B cell (primary cell): ENCODE measurements around the gene GALNT6. TPM values are rescaled to one million over a fixed set of nuclear protein-coding genes. Genes with fewer than 3 reads are reported as not detected.
A peak's percentile ranks its signal among the peaks of the same experiment; 100 is the strongest.

Experiments used
- ATAC-seq: fragments of 200-7000 bp; cut with Tn5 transposase; one replicate; pipeline ENCODE4 v1.10.0; 2021; ENCODE audit warnings: low read depth, mild to moderate bottlenecking, moderate number of reproducible peaks, moderate library complexity
- CTCF ChIA-PET: fragments of 350-600 bp; sonication (Branson Sonifier 250); formaldehyde crosslinking; loops from one replicate; lab custom pipeline; 2021; ENCODE audit warnings: antibody characterized with exemption, inconsistent platforms; lab: Charles Lee
- POLR2A ChIA-PET: fragments of 350-600 bp; sonication (Branson Sonifier 250); formaldehyde crosslinking; loops from one replicate; lab custom pipeline; 2021; ENCODE audit warnings: antibody characterized with exemption; lab: Charles Lee
- DNase-seq: peaks from one replicate; pipeline ENCODE4 v3.0.0; 2013
- H2AFZ ChIP-seq: 2 replicates; pipeline ENCODE4 v1.6.1; 2012; ENCODE audit warnings: mild to moderate bottlenecking, low read depth, low read length; ENCODE audit not compliant: insufficient read depth, poor library complexity, severe bottlenecking
- H3K27ac ChIP-seq, 2 donors: 1 replicate in 1 of 2; 2 replicates in 1 of 2; pipeline ENCODE4 v1.5.1; 2012 to 2013; ENCODE audit warnings: low read length in 2 of 2, mild to moderate bottlenecking in 2 of 2, moderate library complexity in 1 of 2
- H3K27me3 ChIP-seq, 4 experiments: fragments of 200-600 bp in 1 of 4; sonication (generic) in 1 of 4; replicated peaks in 1 of 4; 1 replicate in 2 of 4; 2 replicates in 2 of 4; pipeline versions ENCODE4 v1.6.1 to v1.7.0; 2013 to 2016; ENCODE audit warnings: low read length in 3 of 4, mild to moderate bottlenecking in 2 of 4, mixed read lengths in 1 of 4, moderate library complexity in 1 of 4; ENCODE audit not compliant: insufficient read depth in 4 of 4, control insufficient read depth in 3 of 4; ENCODE audit errors: control extremely low read depth in 1 of 4
- H3K36me3 ChIP-seq, 2 experiments: replicated peaks in 1 of 2; 1 replicate in 1 of 2; 2 replicates in 1 of 2; pipeline versions ENCODE4 v1.6.1 to v1.7.1; 2013; ENCODE audit warnings: low read length in 1 of 2; ENCODE audit not compliant: insufficient read depth in 2 of 2, control insufficient read depth in 1 of 2; ENCODE audit errors: control extremely low read depth in 1 of 2, extremely low read depth in 1 of 2
- H3K4me1 ChIP-seq, 2 donors: fragments of 200-600 bp in 1 of 2; sonication (generic) in 1 of 2; 1 replicate in 1 of 2; 2 replicates in 1 of 2; pipeline versions ENCODE4 v1.5.1 to v1.6.1; 2013 to 2017; ENCODE audit warnings: low read length in 2 of 2; ENCODE audit not compliant: control insufficient read depth in 2 of 2, insufficient read depth in 2 of 2
- H3K4me2 ChIP-seq: replicated peaks from 2 replicates; pipeline ENCODE3; 2012; ENCODE audit warnings: mild to moderate bottlenecking, low read depth, low read length; ENCODE audit not compliant: poor library complexity, severe bottlenecking
- H3K4me3 ChIP-seq, 5 experiments: fragments of 200-600 bp in 1 of 5; sonication (generic) in 1 of 5; 1 replicate in 3 of 5; 2 replicates in 2 of 5; pipeline versions ENCODE4 v1.5.1 to v1.7.0; 2011 to 2016; ENCODE audit warnings: low read length in 4 of 5, mild to moderate bottlenecking in 4 of 5, low read depth in 2 of 5, control low read depth in 1 of 5, moderate library complexity in 1 of 5; ENCODE audit not compliant: insufficient read depth in 1 of 5; ENCODE audit errors: control extremely low read depth in 1 of 5, extremely low read depth in 1 of 5
- H3K79me2 ChIP-seq: fragments of 200-600 bp; sonication (generic); one replicate; pipeline ENCODE4 v1.6.0; 2016; ENCODE audit warnings: low read length; ENCODE audit not compliant: control insufficient read depth, insufficient read depth
- H3K9ac ChIP-seq: fragments of 200-600 bp; sonication (generic); 2 replicates; pipeline ENCODE4 v1.6.1; 2017; ENCODE audit warnings: mild to moderate bottlenecking, low read length, moderate library complexity
- H3K9me3 ChIP-seq, 3 donors: one replicate each; pipeline versions ENCODE4 v1.6.1 to v1.7.1; 2013; ENCODE audit warnings: low read length in 2 of 3; ENCODE audit not compliant: control insufficient read depth in 2 of 3, insufficient read depth in 1 of 3; ENCODE audit errors: control extremely low read depth in 1 of 3
- H4K20me1 ChIP-seq: 2 replicates; pipeline ENCODE4 v1.6.0; 2012; ENCODE audit warnings: mild to moderate bottlenecking, low read length; ENCODE audit not compliant: insufficient read depth, control insufficient read depth, poor library complexity, severe bottlenecking
- H3K27ac Mint-ChIP-seq: one replicate; pipeline ENCODE4 v1.8.0; 2021; ENCODE audit warnings: mixed read lengths
- H3K27me3 Mint-ChIP-seq: one replicate; pipeline ENCODE4 v1.8.0; 2021; ENCODE audit warnings: mixed read lengths
- H3K4me1 Mint-ChIP-seq: one replicate; pipeline ENCODE4 v1.8.0; 2021; ENCODE audit warnings: mixed read lengths
- H3K4me3 Mint-ChIP-seq: one replicate; pipeline ENCODE4 v1.8.0; 2021; ENCODE audit warnings: mixed read lengths
- H3K9me3 Mint-ChIP-seq: one replicate; pipeline ENCODE4 v1.8.0; 2022; ENCODE audit warnings: mixed read lengths; ENCODE audit not compliant: insufficient read depth
- CTCF ChIP-seq: fragments of 200-600 bp; IDR thresholded peaks from one replicate; pipeline ENCODE4 v1.8.0; 2022; ENCODE audit warnings: antibody characterized with exemption, mild to moderate bottlenecking
- EZH2 ChIP-seq: IDR thresholded peaks from 2 replicates; pipeline ENCODE4 v1.6.1; 2012; ENCODE audit warnings: borderline replicate concordance, low read depth, mild to moderate bottlenecking, moderate library complexity, low read length; ENCODE audit not compliant: insufficient read depth, poor library complexity, severe bottlenecking
- WGBS: methylation state at CpG from one replicate; pipeline ENCODE4 v1.1.5; 2013; ENCODE audit warnings: missing lambda C conversion rate; ENCODE audit not compliant: insufficient coverage; 5-methylcytosine and 5-hydroxymethylcytosine counted together
- intact Hi-C: fragments of 100-400 bp; cut with micrococcal nuclease; formaldehyde crosslinking; loops from one replicate; pipeline ENCODE4 v1.10.0; 2022
- polyA plus RNA-seq: library from polyadenylated mRNA; depleted of rRNA; stranded (reverse); fragments of >200 nt; gene quantifications from 2 replicates; pipeline ENCODE4 v1.2.3, GENCODE V29; 2012
- total RNA-seq, 2 donors: library from RNA; stranded (reverse); fragments of 120-200 nt in 1 of 2; gene quantifications; 1 replicate in 1 of 2; 2 replicates in 1 of 2; pipeline versions ENCODE4 v1.2.3 to v1.2.4, GENCODE V29; 2013 to 2022

The GALNT6 gene
- total and polyA plus RNA-seq, 2 donors (not counting 1 experiment from before 2014, with no cell fraction given): 9.0 to 10.3 TPM

- peak overlapping the region; percentile 99 for H3K27ac Mint-ChIP-seq
- peaks cover 92% of the 10 kb centered on the region for H3K4me1 Mint-ChIP-seq
- H3K27me3 ChIP-seq: no peaks in the 10 kb centered on the region
- TF ChIP-seq CTCF (no peak), EZH2 (no peak)
- peaks cover 59% of the 10 kb centered on the region for H3K79me2 ChIP-seq
- H3K4me3 Mint-ChIP-seq: peak overlapping the region; percentile 95
- peaks cover 84 to 92% of the 10 kb centered on the region in 2 donors for H3K4me1 ChIP-seq
- H3K9ac ChIP-seq: peak overlapping the region; percentile 91
- H3K4me2 ChIP-seq: peak overlapping the region; percentile 96
- intact Hi-C loops: loop anchor here (2.0 to 10.0 kb wide), 5 partner anchors 52 to 558 kb away; partner anchors contain the start of genes ATF1, DAZAP2, LETMD1 and SMAGP
- ChIA-PET CTCF (interaction anchor here (0.7 to 11.9 kb wide), 6 partner anchors 15 to 104 kb away, joined by 3 to 148 read pairs (median 4); partner anchors contain the start of genes DAZAP2 and POU6F1), POLR2A (interaction anchor here (0.6 to 1.3 kb wide), 3 partner anchors 23 to 61 kb away, joined by 3 to 5 read pairs (median 3); no protein-coding TSS in a partner anchor)
- peak overlapping the region; percentile 62 to 92 (median 81) for H3K4me3 ChIP-seq
- WGBS: no CpG with 5 or more reads among the region's 5 CpGs
- peaks cover 0 to 9% (median 0%) of the 10 kb centered on the region in 3 donors for H3K9me3 ChIP-seq
- peak overlapping the region; percentile 36 for H2AFZ ChIP-seq
- peaks cover 0 to 13% of the 10 kb centered on the region in 2 experiments for H3K36me3 ChIP-seq
- ATAC-seq (no peak), DNase-seq (no peak)
- no peaks in the 10 kb centered on the region for H3K27me3 Mint-ChIP-seq
- H4K20me1 ChIP-seq: no peaks in the 10 kb centered on the region
- peak overlapping the region; percentile 88 to 93 for H3K27ac ChIP-seq
- no peaks in the 10 kb centered on the region for H3K9me3 Mint-ChIP-seq
These were observed 68.8 kb downstream of the GALNT6 start for GRCh38 chr12:51322452-51322851.

- H3K4me1 Mint-ChIP-seq: peaks cover 91% of the 10 kb centered on the region
- H3K9me3 Mint-ChIP-seq: no peaks in the 10 kb centered on the region
- Histone ChIP-seq H3K36me3 (peaks cover 0 to 13% of the 10 kb centered on the region in 2 experiments), H4K20me1 (no peaks in the 10 kb centered on the region), H3K4me2 (peak overlapping the region; percentile 96), H3K9ac (peak overlapping the region; percentile 13), H3K27ac (peak overlapping the region in 1 of 2 donors; percentile 93), H3K27me3 (no peaks in the 10 kb centered on the region), H3K4me1 (peaks cover 79 to 90% of the 10 kb centered on the region in 2 donors), H3K79me2 (peaks cover 63% of the 10 kb centered on the region), H2AFZ (no peak overlapping the region), H3K9me3 (peaks cover 0 to 9% (median 0%) of the 10 kb centered on the region in 3 donors), H3K4me3 (peak overlapping the region in 3 of 5 experiments; percentile 0 to 92 (median 26))
- DNase-seq (no peak), ATAC-seq (no peak)
- intact Hi-C loops: loop anchor here (2.0 to 10.0 kb wide), 5 partner anchors 51 to 557 kb away; partner anchors contain the start of genes ATF1, DAZAP2, LETMD1 and SMAGP
- POLR2A ChIA-PET: interaction anchor here (0.6 to 1.3 kb wide), 2 partner anchors 51 to 104 kb away, joined by 3 to 8 read pairs; partner anchors contain the start of gene POU6F1
- CTCF ChIA-PET: interaction anchor here (1.0 to 11.9 kb wide), 2 partner anchors 17 to 61 kb away, joined by 3 to 148 read pairs; no protein-coding TSS in a partner anchor
- peak overlapping the region; percentile 99 for H3K27ac Mint-ChIP-seq
- no peaks in the 10 kb centered on the region for H3K27me3 Mint-ChIP-seq
- TF ChIP-seq EZH2: no peak
- TF ChIP-seq CTCF: no peak
- peak overlapping the region; percentile 95 for H3K4me3 Mint-ChIP-seq
- WGBS: 83% methylated on average over 1 of the region's 3 CpGs
These were observed 69.3 kb downstream of the GALNT6 start for GRCh38 chr12:51321882-51322281.
